Measurements from ENCODE around the gene ABLIM2.

Gene ABLIM2

DNA sequence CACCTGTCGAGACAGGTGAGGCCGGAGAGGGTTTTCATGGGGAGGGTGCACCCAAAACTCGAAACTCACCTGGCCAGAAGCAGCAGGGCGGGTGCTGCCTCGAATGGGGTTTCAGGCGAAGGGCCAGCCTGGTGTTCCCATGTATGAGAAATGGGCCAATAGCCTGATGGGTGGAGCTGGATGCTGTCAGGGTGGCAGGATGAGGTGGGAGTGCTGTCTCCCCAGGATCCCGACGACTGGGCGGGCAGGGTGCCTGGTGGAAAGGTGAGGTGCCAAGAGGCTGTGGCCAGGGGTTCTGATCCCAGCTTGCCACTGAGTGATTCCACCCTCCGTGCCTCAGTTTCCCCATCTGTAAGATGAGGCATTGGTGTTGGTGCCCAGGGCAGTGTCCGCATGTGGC is 23.7 kb upstream of the ABLIM2 start:
- TF ChIP-seq CTCF (IDR thresholded peaks at IDR 0.05): no peak

- TF ChIP-seq CTCF (IDR thresholded peaks at IDR 0.05): no peak
These were observed 23.2 kb upstream of the ABLIM2 start for GRCh38 chr4:8181844-8182243.

DNA sequence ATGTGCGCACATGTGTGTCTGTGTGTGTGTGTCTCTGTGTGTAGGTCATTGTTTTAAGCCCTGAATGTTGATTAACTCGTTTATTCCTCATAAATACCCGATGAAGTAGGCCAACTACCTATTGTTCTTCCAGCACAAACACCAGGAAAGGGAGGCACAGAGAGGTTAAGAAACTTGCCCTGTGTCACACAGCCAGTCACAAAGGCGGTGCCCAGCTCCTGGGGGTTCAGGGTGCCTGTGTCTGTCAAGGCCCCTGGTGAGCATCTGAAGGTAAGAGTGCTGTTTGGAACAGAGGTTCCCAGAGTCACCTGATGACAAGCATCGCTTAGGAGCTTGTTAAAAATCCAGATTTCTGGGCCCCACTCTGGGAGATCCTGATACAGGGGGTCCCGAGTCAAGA is 22.5 kb upstream of the ABLIM2 start:
- no peak for TF ChIP-seq CTCF (IDR thresholded peaks at IDR 0.05)

- TF ChIP-seq CTCF (IDR thresholded peaks at IDR 0.05): no peak
These were observed 21.9 kb upstream of the ABLIM2 start for GRCh38 chr4:8180310-8181093.

GRCh38 chr4:8179771-8180170 is 21.2 kb upstream of the ABLIM2 start:
- TF ChIP-seq CTCF (IDR thresholded peaks at IDR 0.05): no peak

DNA sequence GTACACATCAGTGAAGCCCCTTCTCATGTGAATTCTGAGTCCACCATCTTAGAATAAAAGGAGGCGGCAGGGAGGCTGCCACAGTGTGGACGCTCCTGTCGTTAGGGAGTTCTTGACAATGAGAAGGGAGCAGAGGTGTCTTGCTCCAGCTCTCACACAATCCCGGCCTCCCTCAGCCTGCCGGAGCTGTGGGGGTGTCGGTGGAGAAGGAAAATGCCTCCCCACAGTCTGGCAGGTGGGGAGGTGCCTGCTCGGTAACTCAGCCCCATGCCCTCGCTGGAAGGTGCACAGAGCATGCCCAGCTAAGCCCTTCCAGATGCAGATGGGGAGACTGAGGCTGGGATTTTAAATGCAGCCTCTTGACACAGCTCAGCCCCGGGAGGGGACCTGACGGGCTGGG is 20.5 kb upstream of the ABLIM2 start:
- no peak for TF ChIP-seq CTCF (IDR thresholded peaks at IDR 0.05)

DNA sequence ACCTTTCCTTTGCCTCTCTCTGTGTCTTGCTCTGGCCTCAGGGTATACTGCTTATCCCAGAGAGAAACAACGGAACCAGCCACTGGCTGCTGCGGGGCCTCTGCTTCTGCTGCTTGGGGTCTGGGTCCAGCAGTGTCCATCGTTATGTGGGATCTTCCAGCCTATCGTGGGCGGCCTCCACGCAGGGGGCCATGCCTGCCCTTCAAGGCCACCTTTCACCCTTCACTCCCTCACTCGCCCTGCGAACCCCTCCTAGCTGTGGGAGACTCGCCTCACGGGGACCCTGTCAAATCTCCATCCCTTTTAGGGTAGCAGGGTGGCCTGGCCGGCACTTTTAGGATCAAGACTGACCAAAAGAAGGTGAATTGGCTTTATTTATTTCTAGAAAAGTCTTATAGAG is 19.3 kb upstream of the ABLIM2 start:
- no peak for TF ChIP-seq CTCF (IDR thresholded peaks at IDR 0.05)

- TF ChIP-seq CTCF (IDR thresholded peaks at IDR 0.05): no peak
These were observed 18.9 kb upstream of the ABLIM2 start for GRCh38 chr4:8177552-8177951.
